ENCODE measurements around the gene ACBD6.

ACBD6 gene

GRCh38 chr1:180360333-180361075 is 141.9 kb downstream of the ACBD6 start:
- H3K27ac ChIP-seq (ENCODE audit: poor library complexity, severe bottlenecking), result no peak overlapping the region
- DNase-seq (ENCODE audit: low spot score), result no peak
- no peak for TF ChIP-seq CTCF (IDR thresholded peaks at IDR 0.05; ENCODE audit: poor library complexity, severe bottlenecking)
- no peaks in the 10 kb centered on the region for H3K9me3 ChIP-seq (ENCODE audit: severe bottlenecking)
- H3K36me3 ChIP-seq (ENCODE audit: low read depth), result no peaks in the 10 kb centered on the region
- H3K4me3 ChIP-seq (ENCODE audit: severe bottlenecking), result no peak overlapping the region
- H3K4me1 ChIP-seq (ENCODE audit: insufficient read depth, poor library complexity, severe bottlenecking), result peaks cover 17% of the 10 kb centered on the region
- ATAC-seq (ENCODE audit: low read depth), result peak; percentile 94
- H3K27me3 ChIP-seq (ENCODE audit: insufficient read depth, poor library complexity, severe bottlenecking), result no peaks in the 10 kb centered on the region

GRCh38 chr1:180358649-180359048 is 143.7 kb downstream of the ACBD6 start:
- peaks cover 17% of the 10 kb centered on the region for H3K4me1 ChIP-seq (ENCODE audit: insufficient read depth, poor library complexity, severe bottlenecking)
- ATAC-seq (ENCODE audit: low read depth), result no peak
- no peak for TF ChIP-seq CTCF (IDR thresholded peaks at IDR 0.05; ENCODE audit: poor library complexity, severe bottlenecking)
- H3K36me3 ChIP-seq (ENCODE audit: low read depth), result no peaks in the 10 kb centered on the region
- no peak for DNase-seq (ENCODE audit: low spot score)
- no peaks in the 10 kb centered on the region for H3K9me3 ChIP-seq (ENCODE audit: severe bottlenecking)
- no peak overlapping the region for H3K4me3 ChIP-seq (ENCODE audit: severe bottlenecking)
- H3K27me3 ChIP-seq (ENCODE audit: insufficient read depth, poor library complexity, severe bottlenecking), result no peaks in the 10 kb centered on the region
- H3K27ac ChIP-seq (ENCODE audit: poor library complexity, severe bottlenecking), result no peak overlapping the region

GRCh38 chr1:180353945-180354344 is 148.4 kb downstream of the ACBD6 start:
- H3K27me3 ChIP-seq (ENCODE audit: insufficient read depth, poor library complexity, severe bottlenecking), result no peaks in the 10 kb centered on the region
- DNase-seq (ENCODE audit: low spot score), result no peak
- no peak overlapping the region for H3K4me3 ChIP-seq (ENCODE audit: severe bottlenecking)
- no peaks in the 10 kb centered on the region for H3K36me3 ChIP-seq (ENCODE audit: low read depth)
- no peak for TF ChIP-seq CTCF (IDR thresholded peaks at IDR 0.05; ENCODE audit: poor library complexity, severe bottlenecking)
- H3K9me3 ChIP-seq (ENCODE audit: severe bottlenecking), result no peaks in the 10 kb centered on the region
- no peaks in the 10 kb centered on the region for H3K4me1 ChIP-seq (ENCODE audit: insufficient read depth, poor library complexity, severe bottlenecking)
- ATAC-seq (ENCODE audit: low read depth), result no peak
- no peak overlapping the region for H3K27ac ChIP-seq (ENCODE audit: poor library complexity, severe bottlenecking)

GRCh38 chr1:180352588-180352987 is 149.8 kb downstream of the ACBD6 start:
- Histone ChIP-seq H3K36me3 (ENCODE audit: low read depth) (no peaks in the 10 kb centered on the region), H3K27me3 (ENCODE audit: insufficient read depth, poor library complexity, severe bottlenecking) (no peaks in the 10 kb centered on the region), H3K4me1 (ENCODE audit: insufficient read depth, poor library complexity, severe bottlenecking) (peaks cover 3% of the 10 kb centered on the region), H3K9me3 (ENCODE audit: severe bottlenecking) (no peaks in the 10 kb centered on the region), H3K4me3 (ENCODE audit: severe bottlenecking) (no peak overlapping the region), H3K27ac (ENCODE audit: poor library complexity, severe bottlenecking) (no peak overlapping the region)
- DNase-seq (ENCODE audit: low spot score) (no peak), ATAC-seq (ENCODE audit: low read depth) (no peak)
- no peak for TF ChIP-seq CTCF (IDR thresholded peaks at IDR 0.05; ENCODE audit: poor library complexity, severe bottlenecking)

- TF ChIP-seq CTCF (IDR thresholded peaks at IDR 0.05; ENCODE audit: poor library complexity, severe bottlenecking), result no peak
- Histone ChIP-seq H3K27ac (ENCODE audit: poor library complexity, severe bottlenecking) (no peak overlapping the region), H3K9me3 (ENCODE audit: severe bottlenecking) (no peaks in the 10 kb centered on the region), H3K36me3 (ENCODE audit: low read depth) (no peaks in the 10 kb centered on the region), H3K4me1 (ENCODE audit: insufficient read depth, poor library complexity, severe bottlenecking) (peaks cover 3% of the 10 kb centered on the region), H3K4me3 (ENCODE audit: severe bottlenecking) (no peak overlapping the region), H3K27me3 (ENCODE audit: insufficient read depth, poor library complexity, severe bottlenecking) (no peaks in the 10 kb centered on the region)
- ATAC-seq (ENCODE audit: low read depth) (no peak), DNase-seq (ENCODE audit: low spot score) (no peak)
Observed at GRCh38 chr1:180352021-180352420, 150.4 kb downstream of the ACBD6 start.

Measured in RWPE2 (cell line).